NCI-H526 (cell line): ENCODE measurements around the gene CDR2.
"Not testable (repeated sequence)": the region's sequence is repeated elsewhere in the genome, so short reads cannot be mapped to it uniquely, and the experiment has no call there.

Experiments
- DNase-seq, 2 experiments: peaks; one replicate each; lab custom pipeline; 2025; lab: John Stamatoyannopoulos, UW

Gene CDR2

GRCh38 chr16:22375963-22376640, 1.7 kb upstream of the CDR2 start:
- DNase-seq: no peak

- DNase-seq: peak in 1 of 2 experiments; percentile 42
Measured at GRCh38 chr16:22375117-22375962, 921 bp upstream of the CDR2 start.

GRCh38 chr16:22373662-22374310, 633 bp downstream of the CDR2 start:
- DNase-seq: peak; percentile 56 to 79

GRCh38 chr16:22372882-22373661, 1.3 kb downstream of the CDR2 start:
- peak in 1 of 2 experiments; percentile 6 for DNase-seq

- no peak for DNase-seq
Measured at GRCh38 chr16:22370038-22370820, 4.2 kb downstream of the CDR2 start.

GRCh38 chr16:22369221-22369811, 5.1 kb downstream of the CDR2 start:
- DNase-seq: no peak

- DNase-seq: not testable (repeated sequence)
Measured at GRCh38 chr16:22368200-22368826, 6.1 kb downstream of the CDR2 start.

- no peak for DNase-seq
Measured at GRCh38 chr16:22366889-22367288, 7.5 kb downstream of the CDR2 start.

- DNase-seq: no peak
Measured at GRCh38 chr16:22366371-22366770, 8.0 kb downstream of the CDR2 start.

GRCh38 chr16:22364241-22364640, 10.2 kb downstream of the CDR2 start:
- no peak for DNase-seq

- DNase-seq: no peak
Measured at GRCh38 chr16:22360963-22361659, 13.3 kb downstream of the CDR2 start.

GRCh38 chr16:22359679-22360078, 14.7 kb downstream of the CDR2 start:
- DNase-seq: no peak

GRCh38 chr16:22358000-22358399, 16.4 kb downstream of the CDR2 start:
- no peak for DNase-seq

GRCh38 chr16:22357635-22357971, 16.8 kb downstream of the CDR2 start:
- DNase-seq: no peak

- no peak for DNase-seq
Measured at GRCh38 chr16:22356930-22357634, 17.3 kb downstream of the CDR2 start.

- DNase-seq: no peak
Measured at GRCh38 chr16:22355487-22355908, 18.9 kb downstream of the CDR2 start.

GRCh38 chr16:22353933-22354541, 20.4 kb downstream of the CDR2 start:
- no peak for DNase-seq

- no peak for DNase-seq
Measured at GRCh38 chr16:22353191-22353919, 21.1 kb downstream of the CDR2 start.
